Activated T-cell treated with anti-CD3 and anti-CD28 coated beads for 4 hours (primary cell): ENCODE results near the gene ZNF396.

Experiments used
- DNase-seq: peaks from one replicate; pipeline ENCODE4 v3.0.0-alpha.2; 2020

ZNF396 gene

DNA sequence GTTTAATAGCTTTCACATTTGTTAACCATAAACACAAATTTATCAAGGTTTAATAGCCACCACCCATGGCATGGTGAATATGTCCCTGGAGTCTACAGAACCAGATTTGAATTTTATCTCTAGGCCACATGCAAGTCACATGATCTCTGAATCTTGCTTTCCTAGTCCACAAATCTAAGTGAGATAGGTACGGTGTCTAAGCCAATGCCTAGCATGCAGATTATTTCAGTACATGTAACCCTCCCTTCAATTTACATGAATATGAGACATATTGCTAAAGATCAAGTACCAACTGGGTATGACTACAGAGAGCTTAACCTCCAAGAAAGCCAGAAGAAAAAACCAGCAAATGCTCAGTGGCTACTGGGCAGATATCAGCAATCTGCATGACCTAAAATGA lies 42.9 kb downstream of the ZNF396 start:
- DNase-seq = no peak

DNA sequence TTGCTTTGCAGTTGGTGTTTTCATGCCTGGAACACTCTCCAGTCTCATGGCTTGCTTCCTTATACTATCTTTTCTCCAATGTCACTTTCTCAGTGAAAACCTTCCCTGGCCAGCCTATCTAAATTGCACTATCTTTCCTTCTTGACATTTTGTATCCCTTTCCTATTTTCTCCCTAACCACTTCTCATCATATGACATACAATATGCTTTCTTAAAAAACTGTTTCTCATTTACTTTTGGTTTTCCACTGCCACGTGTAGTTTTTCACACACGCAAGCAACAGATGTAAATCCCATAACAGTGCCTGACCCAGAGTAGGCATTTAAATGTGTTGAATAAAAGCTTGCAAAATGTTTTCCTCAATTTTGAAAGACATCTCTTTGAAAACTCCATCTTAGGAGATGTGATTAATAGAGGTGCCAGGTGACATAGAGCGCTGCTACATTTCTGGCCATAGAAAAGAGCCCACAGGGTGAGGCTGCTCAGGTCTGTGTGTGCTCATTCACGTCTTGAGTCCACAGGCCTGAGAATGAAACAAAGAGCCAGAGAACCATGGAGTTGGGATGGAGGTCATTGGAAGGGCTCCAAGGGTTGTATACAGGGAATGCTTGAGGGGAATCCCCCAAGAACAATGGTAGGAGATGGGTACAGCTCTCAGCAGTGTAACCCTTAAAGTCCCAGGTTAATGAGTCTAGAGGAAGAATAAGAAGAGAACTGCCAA lies 45.6 kb downstream of the ZNF396 start:
- DNase-seq = no peak

- DNase-seq = no peak
These were observed 48.3 kb downstream of the ZNF396 start for GRCh38 chr18:35328868-35329267.

- DNase-seq = no peak
These were observed 50.3 kb downstream of the ZNF396 start for GRCh38 chr18:35326695-35327387.

DNA sequence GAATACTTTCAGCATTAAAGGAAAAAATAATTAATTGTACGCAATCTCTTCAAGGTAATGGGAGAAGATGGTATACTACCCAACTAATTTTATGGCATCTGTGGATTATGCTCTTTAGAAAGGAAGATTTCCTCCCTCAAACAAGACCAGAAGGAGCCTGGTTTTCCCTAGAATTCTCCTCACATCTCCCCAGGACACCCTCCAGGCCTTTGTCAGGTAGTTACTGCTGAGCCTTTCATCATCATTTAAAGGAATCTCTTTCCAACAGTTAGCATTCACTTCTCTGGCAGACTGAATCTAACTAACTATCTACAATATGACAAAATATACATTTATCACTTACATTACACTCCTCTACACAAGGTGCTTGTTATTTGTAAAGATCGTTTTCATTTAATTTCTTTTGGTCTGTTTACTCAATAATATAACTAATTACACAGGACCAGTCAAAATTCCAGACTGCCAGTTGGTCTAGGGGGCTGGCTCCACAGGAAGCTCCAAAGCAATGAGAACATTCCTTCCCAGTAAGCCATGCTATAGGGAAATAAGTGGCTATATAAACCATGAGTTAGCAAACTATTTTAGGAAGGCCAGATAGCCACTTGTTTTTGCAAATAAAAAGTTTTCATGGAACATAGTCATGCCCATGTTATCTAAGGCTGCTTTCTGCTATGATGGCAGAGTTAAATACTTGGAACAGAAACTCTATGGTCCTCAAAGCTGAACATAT lies 52.0 kb downstream of the ZNF396 start:
- no peak for DNase-seq

DNA sequence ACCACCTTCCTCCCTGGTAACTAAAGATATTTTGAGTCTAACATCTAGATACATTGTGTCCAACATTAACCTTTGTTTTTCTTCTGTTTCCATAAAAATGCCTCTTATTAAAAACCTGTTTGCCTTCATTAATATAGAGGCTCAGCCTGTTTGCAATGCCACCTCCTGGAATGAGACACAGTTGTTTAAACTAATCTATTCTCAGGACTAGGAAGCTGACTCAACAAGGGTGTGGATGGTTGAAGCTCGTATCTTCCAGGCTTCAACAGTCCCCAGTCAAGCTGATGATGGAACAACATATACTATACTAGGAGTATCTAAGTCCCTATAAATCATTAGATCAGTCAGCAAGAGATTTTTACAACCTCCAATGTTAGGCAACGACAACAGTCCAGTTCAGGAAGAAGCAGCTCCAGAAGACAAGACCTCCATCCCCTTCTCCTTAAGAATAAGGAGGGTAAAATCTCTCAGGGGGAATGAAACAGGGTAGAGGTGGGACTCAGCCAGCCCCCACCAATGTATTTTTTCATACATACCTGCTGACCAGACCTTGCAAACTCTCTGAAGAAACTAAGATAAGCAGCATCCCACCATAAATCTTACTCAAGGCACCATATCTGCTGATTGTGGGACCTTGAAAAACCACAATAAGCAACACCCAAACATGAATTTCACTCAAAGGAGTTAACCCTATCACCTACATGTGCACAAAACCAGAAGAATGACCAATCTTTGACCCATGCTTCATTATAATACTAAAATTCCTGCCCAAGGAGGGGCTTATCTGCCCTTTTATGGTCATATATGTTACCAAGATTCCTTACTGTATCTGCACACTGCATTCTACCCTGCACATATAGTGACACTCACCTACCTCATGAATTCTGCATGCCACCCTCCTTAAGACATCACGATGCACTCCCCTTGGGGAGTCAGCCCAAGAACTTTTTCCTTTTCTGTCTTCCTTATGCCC lies 54.4 kb downstream of the ZNF396 start:
- no peak for DNase-seq
